HG02763 (cell line): ENCODE results near the gene ACP2.

Experiments
- ATAC-seq: cut with Tn5 transposase; IDR thresholded peaks from one replicate; pipeline ENCODE4 v1.9.1; 2021; ENCODE audit warnings: mild to moderate bottlenecking, moderate library complexity; ENCODE audit not compliant: unreplicated experiment

ACP2 gene

GRCh38 chr11:47269002-47269828, 20.6 kb upstream of the ACP2 start:
- peak; percentile 51 for ATAC-seq

- no peak for ATAC-seq
These were observed 19.9 kb upstream of the ACP2 start for GRCh38 chr11:47268448-47269001.

- no peak for ATAC-seq
These were observed 19.3 kb upstream of the ACP2 start for GRCh38 chr11:47267876-47268275.

- ATAC-seq = no peak
These were observed 15.9 kb upstream of the ACP2 start for GRCh38 chr11:47264521-47264920.

GRCh38 chr11:47264119-47264518, 15.5 kb upstream of the ACP2 start:
- no peak for ATAC-seq

- ATAC-seq = no peak
These were observed 12.7 kb upstream of the ACP2 start for GRCh38 chr11:47261291-47261800.

GRCh38 chr11:47260366-47260765, 11.8 kb upstream of the ACP2 start:
- no peak for ATAC-seq

GRCh38 chr11:47259232-47259977, 10.8 kb upstream of the ACP2 start:
- no peak for ATAC-seq

- no peak for ATAC-seq
These were observed 9.8 kb upstream of the ACP2 start for GRCh38 chr11:47258317-47258902.

GRCh38 chr11:47257517-47258316, 9.1 kb upstream of the ACP2 start, which contains the start of gene NR1H3:
TSS of gene NR1H3 (plus strand) at chr11:47257996. CDS start at chr11:47259217, 1,221 bp downstream.
- ATAC-seq = no peak

- no peak for ATAC-seq
These were observed 8.5 kb upstream of the ACP2 start for GRCh38 chr11:47257177-47257516.

- no peak for ATAC-seq
These were observed 7.8 kb upstream of the ACP2 start for GRCh38 chr11:47256374-47256773.

GRCh38 chr11:47254386-47254785, 5.8 kb upstream of the ACP2 start:
- no peak for ATAC-seq

GRCh38 chr11:47253660-47254059, 5.0 kb upstream of the ACP2 start:
- no peak for ATAC-seq

- no peak for ATAC-seq
These were observed 3.1 kb upstream of the ACP2 start for GRCh38 chr11:47251751-47252150.

GRCh38 chr11:47249378-47249715, 733 bp upstream of the ACP2 start:
- ATAC-seq = no peak

- peak; percentile 22 for ATAC-seq
These were observed 330 bp downstream of the ACP2 start for GRCh38 chr11:47248304-47248663.

GRCh38 chr11:47247502-47247901, 1.1 kb downstream of the ACP2 start:
- no peak for ATAC-seq

- ATAC-seq = no peak
These were observed 2.8 kb downstream of the ACP2 start for GRCh38 chr11:47245611-47246357.
